HG02852 (cell line): ENCODE measurements around the gene LIPA.
A peak's percentile ranks its signal among the peaks of the same experiment; 100 is the strongest.

ENCODE experiments used
- ATAC-seq: cut with Tn5 transposase; IDR thresholded peaks from one replicate; pipeline ENCODE4 v1.9.1; 2021; ENCODE audit warnings: mild to moderate bottlenecking, moderate library complexity; ENCODE audit not compliant: unreplicated experiment

LIPA gene

DNA sequence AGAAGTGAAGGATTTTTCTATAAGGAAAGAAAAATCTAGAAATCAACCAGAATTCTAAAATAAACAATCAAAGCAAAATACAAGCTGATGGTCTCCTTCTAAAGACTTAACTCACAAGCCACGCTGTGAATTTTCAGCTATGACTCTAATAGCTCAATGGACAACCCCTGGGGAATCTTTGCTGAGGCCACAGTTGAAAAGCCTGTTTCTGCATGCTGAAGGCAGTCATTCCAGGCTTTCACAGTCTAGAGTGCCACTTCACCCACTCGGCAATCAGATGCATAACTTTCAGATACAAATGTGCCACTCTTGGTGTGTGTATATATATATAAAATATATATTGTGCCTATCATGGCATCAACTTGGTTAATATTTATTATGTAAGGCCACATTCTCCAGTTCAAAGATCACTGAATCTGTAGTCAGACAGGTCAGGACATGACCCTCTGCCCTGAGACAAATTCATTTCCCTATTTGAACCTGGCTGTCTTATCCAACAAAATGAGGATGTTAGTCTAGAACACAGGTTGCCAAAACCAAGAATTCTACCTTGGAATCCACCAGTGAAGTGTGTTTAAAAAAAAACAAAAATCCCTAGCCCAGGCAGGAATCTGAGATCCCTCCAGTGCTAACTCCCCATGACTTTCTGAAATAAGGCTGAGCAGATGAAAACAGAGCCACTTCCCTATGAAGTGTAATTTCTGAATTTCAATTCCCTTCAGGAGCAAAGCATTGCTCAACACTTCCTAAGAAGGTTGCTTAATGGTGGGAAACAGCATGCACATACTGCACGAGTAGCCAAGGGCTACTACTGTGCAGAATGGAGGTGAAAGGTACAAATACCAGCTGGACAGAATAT lies 9.9 kb downstream of the LIPA start:
- ATAC-seq = peak; percentile 42

DNA sequence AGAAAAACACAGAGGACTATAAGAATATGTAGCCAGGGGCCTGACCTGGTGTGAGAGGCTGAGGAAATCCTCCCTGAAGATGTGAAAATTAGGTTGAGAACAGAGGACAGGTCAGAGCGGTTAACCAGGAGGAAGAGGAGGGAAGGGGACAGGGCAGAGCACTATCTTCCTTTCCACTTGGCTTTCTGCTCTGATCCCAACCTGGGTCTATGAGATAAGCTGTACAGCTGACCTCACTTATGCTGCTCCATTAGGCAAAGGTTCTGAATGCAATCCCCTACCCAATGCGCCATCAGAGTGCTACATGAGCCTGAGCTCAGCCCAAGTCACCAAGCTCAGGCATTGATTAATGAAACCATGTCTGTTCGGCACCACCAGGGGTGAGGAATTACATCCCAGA lies 10.5 kb downstream of the LIPA start:
- ATAC-seq = no peak

DNA sequence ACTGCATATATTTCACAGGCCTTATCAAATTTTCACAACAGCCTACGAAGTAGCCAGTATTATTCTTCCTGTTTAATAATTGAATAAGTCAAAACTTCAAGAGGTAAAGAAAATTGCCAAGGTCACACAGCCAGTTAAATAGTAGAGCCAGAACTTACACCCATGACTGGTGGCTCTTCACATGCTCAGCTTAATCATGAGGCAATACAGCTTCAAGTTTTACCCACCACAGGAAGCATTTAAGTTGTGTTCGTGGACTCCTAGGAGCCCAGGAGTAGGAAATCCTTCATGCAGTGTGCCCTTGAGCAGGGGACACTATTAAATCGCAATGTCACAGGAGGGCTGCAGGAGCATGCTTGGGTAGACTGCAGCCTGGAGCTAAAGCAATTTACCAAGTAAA lies 11.1 kb downstream of the LIPA start:
- ATAC-seq = no peak

DNA sequence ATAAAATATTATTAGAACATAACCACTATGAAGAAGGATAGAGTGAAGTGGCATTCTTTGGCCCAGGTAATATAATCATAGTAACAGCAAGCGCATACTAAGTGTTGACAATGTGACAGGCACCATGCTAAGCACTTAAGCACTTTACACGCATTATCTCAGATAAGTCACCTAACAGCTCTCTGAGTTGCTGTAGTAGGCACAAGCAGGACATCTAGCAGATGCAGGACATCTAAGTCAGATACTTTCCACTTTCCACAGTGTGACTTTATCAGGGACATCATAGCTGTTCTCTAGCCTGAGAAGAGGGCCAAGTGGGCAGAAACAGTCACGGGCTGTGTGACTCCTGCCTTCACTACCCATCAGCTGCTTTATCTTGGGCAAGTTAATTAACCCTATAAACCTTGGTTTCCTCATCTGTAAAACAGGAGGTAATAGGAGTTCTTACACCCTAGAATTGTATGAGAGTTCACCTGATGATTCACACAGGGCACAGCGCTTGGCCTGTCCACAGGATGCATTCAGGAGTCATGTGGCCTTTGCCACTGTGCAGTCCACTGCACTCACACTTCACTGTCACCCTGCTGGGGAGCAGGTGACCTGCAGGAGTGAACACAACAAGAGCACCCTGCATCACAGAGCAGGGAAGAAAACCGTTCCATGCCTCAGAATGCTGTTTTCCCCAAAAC lies 12.5 kb downstream of the LIPA start:
- ATAC-seq = no peak

DNA sequence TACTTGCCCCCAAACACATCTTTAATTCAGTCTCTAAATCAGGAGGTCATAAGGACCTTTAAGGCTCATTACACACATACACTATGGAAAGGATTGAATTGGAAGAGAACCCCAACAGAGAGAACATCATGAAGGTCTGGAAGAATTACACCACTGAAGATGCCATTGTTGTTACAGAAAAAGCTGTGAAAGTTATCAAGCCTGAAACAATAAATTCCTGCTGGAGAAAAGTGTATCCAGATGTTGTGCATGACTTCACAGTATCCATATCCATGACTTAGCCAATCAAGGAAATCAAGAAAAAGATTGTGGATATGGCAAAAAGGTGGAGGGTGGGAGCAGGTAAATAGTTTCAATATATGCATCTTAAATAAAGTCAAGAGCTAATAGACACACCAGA lies 13.7 kb downstream of the LIPA start:
- ATAC-seq = no peak

DNA sequence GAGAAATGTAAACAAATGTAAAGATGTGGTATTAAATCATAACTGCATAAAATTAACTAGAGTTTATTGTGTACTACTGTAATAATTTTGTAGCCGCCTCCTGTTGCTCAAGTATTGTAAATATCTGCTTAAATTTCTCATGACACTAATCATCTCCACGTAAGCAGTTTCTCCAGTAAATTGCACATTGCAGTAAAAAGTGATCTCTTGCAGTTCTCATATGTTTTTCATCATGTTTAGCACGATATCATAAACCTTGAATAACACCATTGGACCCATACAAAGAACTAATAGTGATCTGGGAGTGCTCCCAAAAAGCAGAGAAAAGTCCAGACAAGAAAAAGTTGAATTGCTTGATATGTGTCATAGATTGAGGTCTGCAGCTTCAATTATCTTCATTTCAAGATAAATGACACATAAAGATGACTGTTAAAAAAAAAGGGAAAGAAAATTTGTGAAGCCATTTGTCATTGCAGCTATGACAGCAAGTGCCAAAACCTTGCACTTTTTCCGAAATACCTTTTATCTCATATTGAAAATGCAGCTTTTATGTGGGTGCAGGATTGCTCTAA lies 15.3 kb downstream of the LIPA start:
- no peak for ATAC-seq

DNA sequence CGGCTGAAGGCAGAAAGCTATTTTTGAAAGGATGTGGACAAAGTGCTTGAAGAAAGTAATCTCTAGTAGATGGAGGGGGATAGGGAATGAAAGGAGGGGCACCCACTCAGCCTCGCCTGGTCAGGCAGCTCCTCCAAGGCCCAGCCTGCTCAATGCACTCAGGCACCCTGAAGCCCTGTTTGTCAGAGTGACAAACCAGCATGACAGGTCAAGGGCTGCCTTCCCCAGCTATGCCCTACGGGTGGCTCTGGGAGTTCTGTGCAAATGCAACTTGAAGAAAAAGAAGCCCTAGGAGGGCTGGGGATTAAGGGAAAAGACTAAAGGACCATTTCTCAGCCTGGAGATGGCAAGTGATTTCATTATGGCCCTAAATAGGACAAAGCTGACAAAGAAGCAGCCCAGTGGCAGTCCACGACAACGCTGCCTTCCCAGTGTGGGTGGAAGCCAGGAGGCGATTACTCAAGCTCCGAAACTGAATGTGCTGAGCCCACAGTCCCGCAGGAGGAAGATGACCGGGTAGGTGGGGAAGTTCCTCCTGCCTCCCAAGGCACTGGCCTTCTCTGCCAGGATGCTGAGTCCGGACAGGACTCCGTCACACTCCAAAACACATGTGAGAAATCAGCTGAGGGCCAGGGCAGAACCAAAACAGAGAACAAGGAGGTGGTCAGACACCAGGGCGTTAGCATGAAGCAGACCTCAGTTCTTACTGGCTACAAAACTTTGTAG lies 16.3 kb downstream of the LIPA start:
- no peak for ATAC-seq

DNA sequence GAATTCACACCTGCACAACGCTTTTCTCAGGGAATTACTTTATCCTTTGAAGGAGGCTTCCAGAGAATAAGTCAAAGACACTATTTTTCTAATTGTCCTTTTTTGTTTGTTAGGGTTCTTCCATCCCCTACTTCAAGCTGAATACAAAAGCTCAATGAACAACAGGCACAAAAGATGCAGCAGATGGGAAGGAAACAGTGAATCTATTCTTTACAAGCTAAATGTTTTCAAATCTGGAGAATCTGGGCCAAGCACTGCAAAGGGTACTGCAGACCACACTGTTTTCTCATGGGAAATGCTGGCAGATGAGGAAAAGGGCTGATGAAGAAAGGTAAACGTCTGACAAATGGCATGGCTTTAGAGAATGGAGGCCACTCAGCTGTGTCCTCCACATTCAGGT lies 18.5 kb downstream of the LIPA start:
- ATAC-seq = no peak

DNA sequence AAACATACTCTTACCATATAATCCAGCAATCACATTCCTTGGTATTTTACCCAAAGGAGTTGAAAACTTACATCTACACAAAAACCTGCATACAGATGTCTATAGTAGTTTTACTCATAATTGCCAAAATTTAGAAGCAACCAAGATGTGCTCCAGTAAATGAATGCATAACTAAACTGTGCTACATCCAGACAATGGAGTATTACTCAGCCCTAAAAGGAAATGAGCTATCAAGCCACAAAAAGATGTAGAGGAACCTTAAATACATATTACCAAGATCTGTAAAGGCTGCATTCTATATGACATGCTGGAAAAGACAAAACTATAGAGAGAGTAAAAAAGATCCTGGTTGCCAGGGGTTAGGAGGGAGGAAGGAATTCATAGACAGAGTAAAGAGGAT lies 22.6 kb downstream of the LIPA start:
- no peak for ATAC-seq

DNA sequence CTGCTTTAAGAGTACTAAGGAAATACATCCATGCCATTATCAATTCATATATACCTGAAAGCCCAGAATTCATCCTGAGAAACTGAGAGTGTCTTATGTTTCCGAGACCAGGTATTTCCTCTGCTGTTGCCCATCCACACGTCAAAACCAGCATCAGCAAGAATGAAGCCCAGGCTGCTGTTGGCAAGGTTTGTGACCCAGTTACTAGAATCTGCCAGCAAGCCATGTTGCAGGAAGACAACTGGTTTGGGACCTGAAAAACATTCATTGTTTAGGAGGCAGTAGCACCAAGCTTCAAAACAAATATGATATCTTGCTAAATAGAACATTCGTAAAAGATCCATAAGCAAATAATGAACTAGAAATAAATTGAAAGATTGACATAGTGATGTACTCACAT lies 23.4 kb downstream of the LIPA start:
- no peak for ATAC-seq

DNA sequence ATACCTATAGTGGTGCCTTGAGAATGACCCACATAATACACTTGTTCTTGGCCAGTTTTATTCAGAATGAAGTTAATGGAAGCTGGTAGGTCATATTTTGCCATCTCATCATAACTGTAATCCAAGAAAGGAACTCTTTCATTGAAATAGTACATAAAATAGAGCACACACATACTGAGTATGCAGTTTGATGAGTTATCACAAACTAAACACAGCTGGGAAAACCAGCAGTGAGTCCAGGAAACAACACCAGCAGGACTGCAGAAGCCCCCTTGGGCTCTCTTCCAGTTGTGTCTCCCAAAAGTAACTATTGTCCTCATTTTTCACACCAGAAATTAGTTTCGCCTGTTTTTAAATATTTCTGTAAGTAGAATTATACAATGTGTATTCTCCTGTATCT lies 24.7 kb downstream of the LIPA start:
- ATAC-seq = no peak

DNA sequence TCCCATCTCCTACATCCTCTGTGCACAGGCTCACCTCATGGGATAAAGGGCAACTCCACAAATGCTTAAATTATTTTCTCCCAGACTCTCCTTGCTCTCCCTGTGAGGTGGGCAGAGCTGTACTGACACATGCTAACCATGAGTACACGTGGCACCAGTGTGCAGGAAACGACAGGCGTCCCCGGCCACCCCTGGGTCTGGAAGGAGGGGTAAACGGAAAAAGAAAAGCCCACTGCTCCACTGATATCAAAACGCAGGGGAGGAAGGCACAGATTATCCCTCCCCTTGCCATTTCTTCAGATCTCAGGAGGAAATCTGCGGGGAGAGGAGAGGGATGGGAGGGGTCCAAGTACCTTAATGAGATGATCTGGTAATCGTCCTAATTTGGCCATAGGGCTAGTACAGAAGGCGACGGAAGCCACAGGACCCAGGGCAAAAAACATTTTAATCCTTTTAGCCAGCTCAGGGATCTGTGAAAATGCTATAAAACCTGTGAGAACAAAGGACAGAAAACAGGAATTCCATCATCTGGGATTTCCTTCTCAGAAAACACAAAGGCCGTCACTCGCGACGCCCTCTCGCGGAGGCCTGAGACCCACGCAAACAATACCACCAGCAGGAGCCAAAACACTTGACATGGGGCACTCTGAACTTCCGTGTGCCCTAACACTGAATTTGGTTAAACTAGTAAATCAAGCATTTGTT lies 26.7 kb downstream of the LIPA start:
- no peak for ATAC-seq

DNA sequence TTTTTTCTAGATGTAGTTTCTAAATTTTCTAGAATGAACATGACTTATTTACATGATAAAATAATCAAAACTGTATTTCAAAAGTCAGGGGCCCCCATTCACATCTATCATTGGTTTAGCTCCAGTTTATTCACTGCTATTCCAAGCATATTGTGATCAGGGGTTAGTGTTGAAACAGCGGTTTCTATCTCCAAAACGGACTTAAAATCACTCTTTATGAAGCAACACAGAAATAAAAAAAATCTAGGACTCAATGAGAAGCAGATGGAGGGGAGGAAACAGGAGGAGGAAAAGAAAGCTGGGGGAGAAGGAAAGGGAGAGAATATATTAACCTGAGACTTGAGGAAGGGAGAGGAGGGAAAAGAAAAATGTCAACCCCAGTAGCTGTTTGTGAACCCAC lies 29.7 kb downstream of the LIPA start:
- no peak for ATAC-seq

DNA sequence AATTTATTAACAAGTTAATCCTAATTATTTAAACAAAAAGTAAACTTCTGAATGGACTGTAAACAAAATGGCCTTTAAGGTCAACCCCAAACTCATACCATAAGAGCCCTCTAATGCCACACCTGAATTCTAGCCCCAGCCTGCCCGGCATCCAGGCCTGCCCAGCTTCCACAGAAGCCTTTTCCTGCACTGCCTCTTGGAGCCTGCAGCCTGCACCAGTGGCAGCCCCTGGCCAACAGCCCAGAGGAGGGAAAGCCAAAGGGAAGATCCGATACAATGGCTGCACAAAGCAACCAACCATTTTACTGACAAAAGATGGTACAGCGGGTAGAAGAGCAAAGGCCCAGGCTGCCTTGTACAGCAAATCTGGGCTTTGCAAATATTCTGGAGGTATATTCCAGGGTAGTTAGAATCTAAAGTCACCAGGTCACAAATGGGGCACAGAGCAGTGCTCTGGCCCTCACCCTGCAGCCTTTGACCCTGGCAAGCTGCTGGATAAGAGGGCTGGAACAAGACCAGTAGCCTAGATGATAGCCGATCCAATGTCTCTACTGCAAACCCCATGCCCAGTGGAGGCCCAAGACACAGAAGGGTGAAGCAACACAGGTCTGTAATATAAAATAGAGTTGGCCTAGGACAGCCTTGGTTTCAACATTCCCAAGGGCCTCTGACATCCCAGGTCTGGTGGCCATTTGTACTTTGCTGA lies 31.9 kb downstream of the LIPA start:
- no peak for ATAC-seq

DNA sequence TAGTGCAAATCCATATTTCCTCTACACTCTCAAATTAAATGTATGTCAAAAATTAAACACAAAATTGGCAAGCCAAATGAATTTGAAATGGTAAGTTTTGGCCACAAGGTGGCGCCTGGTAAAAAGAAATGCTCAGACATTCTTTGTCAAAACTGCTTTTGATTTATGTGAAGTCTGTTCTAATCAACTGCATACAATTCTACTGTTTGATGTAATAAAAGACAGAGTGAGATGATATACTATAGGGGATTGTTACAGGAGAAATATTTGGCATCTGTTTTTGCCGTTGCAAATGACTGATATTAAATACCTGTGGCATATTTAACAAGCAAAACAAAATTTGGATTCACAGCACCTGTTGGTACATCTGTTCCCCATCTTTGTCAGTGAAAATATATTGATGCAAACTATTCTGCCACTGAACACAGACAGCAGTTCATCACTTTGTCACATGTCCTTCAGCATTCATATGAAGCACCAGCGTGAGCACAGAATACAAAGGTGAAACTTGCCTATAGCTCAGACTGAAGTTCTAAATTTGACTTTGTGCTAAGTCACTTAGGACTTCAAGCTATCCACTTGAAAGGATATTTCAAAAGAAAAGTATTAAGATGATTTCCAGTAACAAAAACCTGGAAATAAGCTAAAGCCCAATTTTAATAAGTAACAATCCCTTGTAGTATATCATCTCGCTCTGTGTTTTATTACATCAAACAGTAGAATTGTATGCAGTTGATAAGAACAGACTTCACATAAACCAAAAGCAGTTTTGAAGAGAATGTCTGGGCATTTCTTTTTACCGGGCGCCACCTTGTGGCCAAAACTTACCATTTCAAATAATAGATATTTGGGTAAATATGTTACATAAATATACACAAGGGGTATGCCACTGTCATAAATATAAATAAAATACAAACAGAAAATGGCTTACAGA lies 34.3 kb downstream of the LIPA start:
- no peak for ATAC-seq

DNA sequence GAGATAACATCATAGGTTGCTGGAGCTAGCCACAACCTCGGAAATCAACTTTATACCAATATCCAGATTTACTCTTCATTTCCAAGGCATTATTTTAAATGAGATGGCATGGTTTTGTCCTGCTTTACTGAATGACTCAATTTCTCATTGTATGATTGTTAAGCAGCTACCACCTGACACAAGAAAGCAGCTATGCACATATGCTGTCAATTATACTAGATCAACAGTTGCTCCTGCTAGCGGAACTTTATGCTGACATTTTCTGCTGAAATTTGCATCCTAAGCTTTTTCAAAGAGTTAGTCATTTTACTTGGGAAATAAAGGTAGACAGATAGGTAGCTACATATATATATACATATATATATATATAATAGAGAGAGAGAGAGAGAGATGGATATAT lies 35.5 kb downstream of the LIPA start:
- ATAC-seq = no peak

DNA sequence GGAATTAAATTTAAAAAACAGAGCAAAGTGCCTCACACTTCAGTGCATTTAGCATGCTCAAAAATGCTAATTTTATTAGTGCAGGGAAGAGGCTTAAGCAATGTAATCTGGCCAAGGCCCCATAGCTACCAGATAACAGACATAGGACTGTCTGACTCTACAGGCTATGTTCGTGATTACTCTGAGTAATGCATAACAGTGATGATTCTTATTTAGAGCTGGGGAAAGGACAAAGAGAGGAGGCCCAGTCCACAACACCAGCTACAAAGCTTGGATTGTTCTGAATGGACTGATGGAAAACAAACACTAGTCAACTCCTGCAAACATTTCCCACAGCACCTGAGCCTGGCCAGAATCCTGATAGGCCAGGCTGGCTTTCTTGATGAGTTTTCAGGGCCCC lies 36.1 kb downstream of the LIPA start:
- ATAC-seq = no peak

DNA sequence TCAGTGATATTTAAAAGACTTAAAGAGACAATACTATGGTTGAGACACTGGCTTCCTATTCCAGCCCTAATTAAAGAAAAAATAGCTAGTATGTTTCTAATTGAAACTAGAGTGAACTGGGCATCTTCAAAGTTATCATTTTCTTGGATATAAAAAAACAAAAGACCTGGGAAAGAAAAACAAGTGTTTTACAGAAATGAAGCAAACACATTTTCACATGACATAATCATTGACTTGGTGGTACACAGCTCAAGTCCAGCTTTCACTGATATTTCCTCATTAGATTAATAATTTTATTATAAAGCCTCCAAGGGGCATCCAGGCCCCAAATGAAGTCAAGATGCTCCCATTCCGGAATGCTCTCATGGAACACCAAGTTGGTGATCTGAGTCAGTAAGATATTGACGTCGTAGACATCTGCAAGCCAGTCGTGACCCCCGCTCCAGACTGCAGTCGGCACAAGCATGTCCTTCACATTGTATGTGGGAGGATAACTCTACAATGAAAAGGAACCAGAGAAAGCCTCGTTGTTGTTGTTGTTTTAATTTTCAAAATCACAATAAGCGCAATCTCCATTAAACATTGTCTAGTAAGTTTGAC lies 36.9 kb downstream of the LIPA start:
- no peak for ATAC-seq
